ENCODE data around the gene TSHZ3. TPM values are rescaled to one million over a fixed set of nuclear protein-coding genes. Genes with fewer than 3 reads are reported as not detected.

TSHZ3 gene
- total RNA-seq, 1 experiment from 2014 or later: 3.2 TPM

DNA sequence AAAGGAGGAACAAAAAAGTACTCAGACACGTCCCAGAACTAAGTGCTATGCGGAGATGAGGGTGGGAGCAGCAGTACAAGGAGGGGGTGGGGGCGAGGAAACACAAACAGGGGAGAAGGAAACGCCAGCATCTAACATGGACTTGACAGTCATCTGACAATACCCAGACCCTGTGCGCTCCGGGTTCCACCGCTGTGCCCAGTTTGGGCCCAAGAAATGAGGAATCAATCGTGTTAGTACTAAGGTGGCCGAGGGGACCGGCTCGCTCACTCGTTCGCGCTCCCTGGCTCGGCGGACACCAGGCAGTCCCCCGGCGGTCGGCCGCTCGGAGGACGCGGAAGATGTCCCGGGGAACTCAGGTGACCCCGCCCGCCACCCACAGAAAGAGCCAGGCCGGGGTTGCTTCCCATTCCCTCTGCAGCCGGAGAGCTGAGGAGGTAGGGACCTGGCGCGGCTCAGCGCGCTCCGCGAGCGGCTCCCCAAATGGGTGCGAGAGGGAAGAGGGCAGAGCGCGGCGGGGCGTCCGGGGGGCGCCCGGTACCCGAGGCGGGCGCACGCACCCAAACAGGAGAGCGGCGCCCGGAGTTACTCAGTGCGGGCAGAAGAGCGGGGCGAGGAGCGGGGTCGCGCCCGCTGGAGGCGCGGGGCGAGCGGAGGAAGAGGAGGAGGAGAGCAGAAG lies 616 bp downstream of the TSHZ3 start:
- Mint-ChIP-seq H3K4me1 (peaks cover 36 to 46% of the 10 kb centered on the region in 2 experiments), H3K4me3 (peak overlapping the region; percentile 74 to 83), H3K9me3 (no peaks in the 10 kb centered on the region; a peak in 2 of 5 replicates), H3K27ac (no peak overlapping the region), H3K36me3 (ENCODE audit: insufficient read depth in 1 of 3, low read depth in 3 of 3) (no peaks in the 10 kb centered on the region; a peak in 1 of 7 replicates), H3K27me3 (ENCODE audit: low read depth) (peaks cover 66% of the 10 kb centered on the region)
- Histone ChIP-seq H4K5ac (ENCODE audit: insufficient read length, low read depth, low read length) (no peak overlapping the region), H3T11ph (ENCODE audit: low read length) (no peak overlapping the region), H2BK12ac (ENCODE audit: insufficient read length, low read depth, low read length) (no peak overlapping the region), H3K23ac (ENCODE audit: insufficient read length, low read depth, low read length) (no peak overlapping the region), H3K79me1 (ENCODE audit: insufficient read depth, low read depth, low read length, poor library complexity, severe bottlenecking) (no peaks in the 10 kb centered on the region), H2AK5ac (ENCODE audit: insufficient read length, low read length) (no peak overlapping the region), H2BK20ac (ENCODE audit: low read depth, low read length, poor library complexity, severe bottlenecking) (no peak overlapping the region), H4K8ac (replicated peaks; ENCODE audit: insufficient read length, low read depth, low read length) (no peak overlapping the region), H3K27ac (ENCODE audit: insufficient read length, low read depth, low read length) (no peak overlapping the region), H3K27me3 (ENCODE audit: insufficient read depth, low read length) (peaks cover 28% of the 10 kb centered on the region), H2BK5ac (ENCODE audit: insufficient read length, low read length) (no peak overlapping the region), H3K56ac (ENCODE audit: insufficient read length, low read depth, low read length) (no peak overlapping the region), H3K14ac (ENCODE audit: insufficient read depth, low read length) (no peak overlapping the region), H3K18ac (ENCODE audit: insufficient read length, low read depth, low read length) (no peak overlapping the region), H2BK120ac (ENCODE audit: low read depth, low read length, poor library complexity, severe bottlenecking) (no peak overlapping the region), H3K4me2 (ENCODE audit: insufficient read depth, insufficient read length, low read length) (peak overlapping the region; percentile 69), H3K4ac (ENCODE audit: low read depth, low read length) (no peak overlapping the region), H3K4me1 (ENCODE audit: insufficient read depth, low read length) (peaks cover 10% of the 10 kb centered on the region; the same call in 1 of the 2 replicates), H3K9ac (ENCODE audit: extremely low read depth, insufficient read length, low read length) (no peak overlapping the region), H3K23me2 (ENCODE audit: insufficient read length, low read depth, low read length, poor library complexity, severe bottlenecking) (peaks cover 37% of the 10 kb centered on the region), H2AFZ (ENCODE audit: low read length) (no peak overlapping the region), H2BK15ac (ENCODE audit: low read depth, low read length) (no peak overlapping the region), H4K91ac (ENCODE audit: insufficient read length, low read depth, low read length) (no peak overlapping the region), H4K20me1 (ENCODE audit: control insufficient read depth, insufficient read depth, insufficient read length) (peaks cover 2% of the 10 kb centered on the region), H3K79me2 (ENCODE audit: insufficient read depth, low read length) (peaks cover 16% of the 10 kb centered on the region; the same call in 1 of the 2 replicates), H3K9me3 (ENCODE audit: control insufficient read depth, low read depth, low read length) (no peaks in the 10 kb centered on the region)
- WGBS (ENCODE audit: extremely low coverage, insufficient read length, low lambda C conversion rate): no CpG with 5 or more reads among the region's 61 CpGs
- DNase-seq: no peak
- TF ChIP-seq, protein P1, sequence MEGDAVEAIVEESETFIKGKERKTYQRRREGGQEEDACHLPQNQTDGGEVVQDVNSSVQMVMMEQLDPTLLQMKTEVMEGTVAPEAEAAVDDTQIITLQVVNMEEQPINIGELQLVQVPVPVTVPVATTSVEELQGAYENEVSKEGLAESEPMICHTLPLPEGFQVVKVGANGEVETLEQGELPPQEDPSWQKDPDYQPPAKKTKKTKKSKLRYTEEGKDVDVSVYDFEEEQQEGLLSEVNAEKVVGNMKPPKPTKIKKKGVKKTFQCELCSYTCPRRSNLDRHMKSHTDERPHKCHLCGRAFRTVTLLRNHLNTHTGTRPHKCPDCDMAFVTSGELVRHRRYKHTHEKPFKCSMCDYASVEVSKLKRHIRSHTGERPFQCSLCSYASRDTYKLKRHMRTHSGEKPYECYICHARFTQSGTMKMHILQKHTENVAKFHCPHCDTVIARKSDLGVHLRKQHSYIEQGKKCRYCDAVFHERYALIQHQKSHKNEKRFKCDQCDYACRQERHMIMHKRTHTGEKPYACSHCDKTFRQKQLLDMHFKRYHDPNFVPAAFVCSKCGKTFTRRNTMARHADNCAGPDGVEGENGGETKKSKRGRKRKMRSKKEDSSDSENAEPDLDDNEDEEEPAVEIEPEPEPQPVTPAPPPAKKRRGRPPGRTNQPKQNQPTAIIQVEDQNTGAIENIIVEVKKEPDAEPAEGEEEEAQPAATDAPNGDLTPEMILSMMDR (conservative IDR thresholded peaks at IDR 0.05): no peak
